Vagina (tissue), 2 donors: ENCODE data around the gene CFP. TPM values are rescaled to one million over a fixed set of nuclear protein-coding genes. Genes with fewer than 3 reads are reported as not detected.

Experiments used
- DNase-seq, 2 donors: peaks; one replicate each; pipeline ENCODE4 v3.0.0-alpha.2; 2017; ENCODE audit errors: extremely low spot score in 2 of 2
- H3K27ac ChIP-seq: fragments of 200-600 bp; sonication (generic); one replicate; pipeline ENCODE4 v1.5.1; 2019
- H3K27me3 ChIP-seq: fragments of 200-600 bp; sonication (generic); one replicate; pipeline ENCODE4 v1.5.1; 2019
- H3K36me3 ChIP-seq, 2 donors: fragments of 200-600 bp; sonication (generic); one replicate each; pipeline ENCODE4 v1.5.1; 2017 to 2019
- H3K4me1 ChIP-seq: fragments of 200-600 bp; sonication (generic); one replicate; pipeline ENCODE4 v1.5.1; 2019
- H3K4me3 ChIP-seq, 2 donors: fragments of 200-600 bp; sonication (generic); 1 replicate in 1 of 2; 2 replicates in 1 of 2; pipeline ENCODE4 v1.5.1; 2016 to 2019
- H3K9me3 ChIP-seq: fragments of 200-600 bp; sonication (generic); one replicate; pipeline ENCODE4 v1.5.1; 2019
- CTCF ChIP-seq, 3 experiments: fragments of 450-650 bp in 2 of 3; fragments of 200-600 bp in 1 of 3; sonication (generic) in 1 of 3; IDR thresholded peaks; one replicate each; pipeline ENCODE4 v1.5.1; 2017 to 2019; ENCODE audit warnings: antibody characterized with exemption in 3 of 3, mild to moderate bottlenecking in 2 of 3, moderate library complexity in 2 of 3
- POLR2A ChIP-seq, 2 donors: fragments of 450-650 bp; IDR thresholded peaks; one replicate each; pipeline ENCODE4 v1.6.1; 2017; ENCODE audit warnings: antibody characterized with exemption in 2 of 2, mild to moderate bottlenecking in 2 of 2, moderate library complexity in 2 of 2
- POLR2AphosphoS5 ChIP-seq, 2 donors: sonication (generic); formaldehyde crosslinking; IDR thresholded peaks; one replicate each; pipeline ENCODE4 v1.9.0; 2017; ENCODE audit warnings: antibody characterized with exemption in 2 of 2, mild to moderate bottlenecking in 2 of 2, low read depth in 1 of 2; ENCODE audit not compliant: insufficient read depth in 1 of 2
- intact Hi-C: fragments of 100-400 bp; cut with DNase I; formaldehyde crosslinking; loops from one replicate; pipeline ENCODE4 v1.15.1; 2023
- total RNA-seq: library from RNA; depleted of rRNA; stranded (reverse); fragments of >200 nt; gene quantifications from one replicate; pipeline ENCODE4 v1.2.3, GENCODE V29; 2016

CFP gene
- total RNA-seq, 1 donor from 2014 or later, result 0.74 TPM

- H3K9me3 ChIP-seq, result no peaks in the 10 kb centered on the region
- peaks cover 10% of the 10 kb centered on the region for H3K4me1 ChIP-seq
- DNase-seq, result no peak
- no peak for TF ChIP-seq POLR2A (IDR thresholded peaks at IDR 0.05)
- TF ChIP-seq POLR2AphosphoS5 (IDR thresholded peaks at IDR 0.05; ENCODE audit: insufficient read depth in 1 of 2, low read depth in 1 of 2), result no peak
- TF ChIP-seq CTCF (IDR thresholded peaks at IDR 0.05), result no peak
- no peaks in the 10 kb centered on the region for H3K27me3 ChIP-seq
- no peaks in the 10 kb centered on the region for H3K36me3 ChIP-seq
- H3K4me3 ChIP-seq, result peak overlapping the region; percentile 29 to 50
- intact Hi-C loops, result no loop called here
- peak overlapping the region; percentile 86 for H3K27ac ChIP-seq
Measured at GRCh38 chrX:47583240-47583861, 46.4 kb downstream of the CFP start.

- no peaks in the 10 kb centered on the region for H3K9me3 ChIP-seq
- no peak for DNase-seq
- H3K36me3 ChIP-seq, result no peaks in the 10 kb centered on the region
- peak within 1 kb of the TSS; percentile 29 to 50 for H3K4me3 ChIP-seq
- intact Hi-C loops, result no loop called here
- H3K4me1 ChIP-seq, result peaks cover 10% of the 10 kb centered on the region
- H3K27me3 ChIP-seq, result no peaks in the 10 kb centered on the region
- H3K27ac ChIP-seq, result peak within 1 kb of the TSS; percentile 86
- no peak for TF ChIP-seq POLR2A (IDR thresholded peaks at IDR 0.05)
- TF ChIP-seq POLR2AphosphoS5 (IDR thresholded peaks at IDR 0.05; ENCODE audit: insufficient read depth in 1 of 2, low read depth in 1 of 2), result peak; percentile 28 to 83
- TF ChIP-seq CTCF (IDR thresholded peaks at IDR 0.05), result peak in 1 of 3 experiments; percentile 22
Measured at GRCh38 chrX:47581731-47582647, 47.7 kb downstream of the CFP start, which contains the start of gene TIMP1. TIMP1 (plus strand) TSS chrX:47582436; CDS start chrX:47583416, 980 bp downstream.

- H3K27me3 ChIP-seq, result no peaks in the 10 kb centered on the region
- TF ChIP-seq POLR2AphosphoS5 (IDR thresholded peaks at IDR 0.05; ENCODE audit: insufficient read depth in 1 of 2, low read depth in 1 of 2) (no peak), CTCF (IDR thresholded peaks at IDR 0.05) (no peak), POLR2A (IDR thresholded peaks at IDR 0.05) (no peak)
- H3K9me3 ChIP-seq, result no peaks in the 10 kb centered on the region
- peak in 1 of 2 donors; percentile 8 for DNase-seq
- H3K36me3 ChIP-seq, result no peaks in the 10 kb centered on the region
- no peak overlapping the region for H3K27ac ChIP-seq
- peaks cover 10% of the 10 kb centered on the region for H3K4me1 ChIP-seq
- no peak overlapping the region for H3K4me3 ChIP-seq
- intact Hi-C loops, result no loop called here
Measured at GRCh38 chrX:47579537-47579936, 50.2 kb downstream of the CFP start.

- H3K27me3 ChIP-seq, result no peaks in the 10 kb centered on the region
- TF ChIP-seq POLR2A (IDR thresholded peaks at IDR 0.05) (no peak), POLR2AphosphoS5 (IDR thresholded peaks at IDR 0.05; ENCODE audit: insufficient read depth in 1 of 2, low read depth in 1 of 2) (no peak), CTCF (IDR thresholded peaks at IDR 0.05) (no peak)
- H3K36me3 ChIP-seq, result no peaks in the 10 kb centered on the region
- no peak overlapping the region for H3K27ac ChIP-seq
- H3K9me3 ChIP-seq, result no peaks in the 10 kb centered on the region
- no peak for DNase-seq
- no peak overlapping the region for H3K4me3 ChIP-seq
- intact Hi-C loops, result no loop called here
- peaks cover 10% of the 10 kb centered on the region for H3K4me1 ChIP-seq
Measured at GRCh38 chrX:47578692-47579091, 51.0 kb downstream of the CFP start.
